Kidney epithelial cell (primary cell): ENCODE measurements around the gene LMAN1. TPM values are rescaled to one million over a fixed set of nuclear protein-coding genes. Genes with fewer than 3 reads are reported as not detected.

Experiments
- DNase-seq: peaks from one replicate; pipeline ENCODE4 v3.0.0-alpha.2; 2010; ENCODE audit warnings: low read depth
- H3K27me3 ChIP-seq: 2 replicates; pipeline ENCODE4 v1.6.0; 2011; ENCODE audit warnings: low read length; ENCODE audit not compliant: control insufficient read depth, insufficient read depth
- H3K36me3 ChIP-seq: 2 replicates; pipeline ENCODE4 v1.5.1; 2011; ENCODE audit warnings: low read length; ENCODE audit not compliant: control insufficient read depth, insufficient read depth
- H3K4me3 ChIP-seq: 2 replicates; pipeline ENCODE4 v1.5.1; 2011; ENCODE audit warnings: low read depth, mild to moderate bottlenecking, control low read depth, low read length
- total RNA-seq: library from RNA; depleted of rRNA; stranded (reverse); fragments of >200 nt; gene quantifications from 2 replicates; pipeline ENCODE4 v1.2.3, GENCODE V29; 2015
- TF ChIP-seq, protein P1 (sequence below): IDR thresholded peaks from 2 replicates; pipeline ENCODE4 v1.5.1; 2011; ENCODE audit warnings: mild to moderate bottlenecking, moderate library complexity, low read length, control low read depth, inconsistent platforms; ENCODE audit not compliant: insufficient read depth, poor library complexity, severe bottlenecking

Gene LMAN1
- total RNA-seq, 1 donor from 2014 or later = 118 TPM

DNA sequence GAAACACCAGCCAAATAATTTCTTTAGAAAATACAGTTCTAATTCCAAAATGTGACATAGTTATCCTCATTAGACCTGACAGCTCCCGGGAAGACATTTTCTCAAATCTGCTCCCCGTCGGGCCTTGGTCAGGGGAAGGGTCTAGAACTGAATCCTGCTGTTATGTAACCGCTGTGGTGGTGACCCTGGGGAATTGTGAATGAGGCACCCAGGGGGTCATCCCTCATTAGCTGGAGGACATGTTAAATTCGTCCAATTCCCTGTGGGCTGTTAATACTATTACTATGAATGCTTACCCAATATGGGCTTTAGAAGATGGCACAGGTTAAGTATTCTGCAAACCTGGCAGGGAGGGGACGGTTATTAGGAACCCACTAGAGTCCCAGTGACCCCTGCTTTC lies 52.4 kb downstream of the LMAN1 start:
- H3K4me3 ChIP-seq = no peak overlapping the region
- H3K27me3 ChIP-seq = peaks cover 5% of the 10 kb centered on the region
- TF ChIP-seq, protein P1, sequence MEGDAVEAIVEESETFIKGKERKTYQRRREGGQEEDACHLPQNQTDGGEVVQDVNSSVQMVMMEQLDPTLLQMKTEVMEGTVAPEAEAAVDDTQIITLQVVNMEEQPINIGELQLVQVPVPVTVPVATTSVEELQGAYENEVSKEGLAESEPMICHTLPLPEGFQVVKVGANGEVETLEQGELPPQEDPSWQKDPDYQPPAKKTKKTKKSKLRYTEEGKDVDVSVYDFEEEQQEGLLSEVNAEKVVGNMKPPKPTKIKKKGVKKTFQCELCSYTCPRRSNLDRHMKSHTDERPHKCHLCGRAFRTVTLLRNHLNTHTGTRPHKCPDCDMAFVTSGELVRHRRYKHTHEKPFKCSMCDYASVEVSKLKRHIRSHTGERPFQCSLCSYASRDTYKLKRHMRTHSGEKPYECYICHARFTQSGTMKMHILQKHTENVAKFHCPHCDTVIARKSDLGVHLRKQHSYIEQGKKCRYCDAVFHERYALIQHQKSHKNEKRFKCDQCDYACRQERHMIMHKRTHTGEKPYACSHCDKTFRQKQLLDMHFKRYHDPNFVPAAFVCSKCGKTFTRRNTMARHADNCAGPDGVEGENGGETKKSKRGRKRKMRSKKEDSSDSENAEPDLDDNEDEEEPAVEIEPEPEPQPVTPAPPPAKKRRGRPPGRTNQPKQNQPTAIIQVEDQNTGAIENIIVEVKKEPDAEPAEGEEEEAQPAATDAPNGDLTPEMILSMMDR = no peak
- H3K36me3 ChIP-seq = no peaks in the 10 kb centered on the region
- DNase-seq = no peak

DNA sequence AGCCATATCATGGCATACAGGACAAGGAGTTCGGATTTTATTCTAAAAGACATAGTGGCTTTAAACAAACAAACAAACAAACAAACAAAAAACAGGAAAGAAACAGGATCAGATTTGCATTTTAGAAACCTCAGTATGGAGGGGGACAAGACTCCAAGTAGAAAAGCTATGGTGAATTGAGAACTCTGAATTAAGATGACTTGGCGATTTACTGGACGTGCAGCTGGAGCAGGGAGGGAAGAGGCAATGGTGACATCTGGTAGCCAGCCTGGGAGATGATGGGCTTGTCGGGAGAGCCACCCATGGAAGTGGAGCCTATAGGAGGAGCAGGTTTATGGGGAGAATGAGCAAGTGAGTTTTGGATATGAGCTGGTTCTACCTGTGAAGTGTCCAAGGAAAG lies 53.8 kb downstream of the LMAN1 start:
- TF ChIP-seq, protein P1 = no peak
- peaks cover 5% of the 10 kb centered on the region for H3K27me3 ChIP-seq

DNA sequence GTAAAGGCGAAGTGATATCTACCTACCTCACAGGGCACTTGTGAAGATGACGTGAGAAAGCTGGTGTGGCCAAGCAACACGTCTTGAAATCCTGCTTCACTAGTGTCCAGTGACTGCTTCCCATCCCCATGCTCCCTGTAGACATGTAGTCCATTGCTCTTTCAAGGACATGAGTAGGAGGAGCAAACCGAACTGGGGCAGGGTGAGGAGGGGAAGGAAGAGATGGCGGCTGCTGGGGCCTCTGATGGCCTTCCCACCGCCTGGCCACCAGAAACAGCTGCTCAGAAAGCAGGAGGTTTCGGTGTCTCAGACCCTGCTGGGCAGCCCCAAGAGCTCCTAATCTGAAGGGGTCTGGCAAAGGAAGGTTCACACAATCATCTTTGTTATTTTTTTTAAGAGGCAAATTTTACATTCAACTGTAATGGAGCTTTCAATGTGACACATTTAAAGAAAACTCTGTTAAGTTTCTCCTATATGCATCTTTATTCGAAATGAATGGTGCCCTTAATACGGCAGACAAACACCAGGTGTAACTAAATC lies 55.3 kb downstream of the LMAN1 start:
- TF ChIP-seq, protein P1 = no peak
- no peak for DNase-seq
- Histone ChIP-seq H3K27me3 (peaks cover 5% of the 10 kb centered on the region), H3K36me3 (no peaks in the 10 kb centered on the region), H3K4me3 (no peak overlapping the region)

More for the DNA sequence above, 53.8 kb downstream of the LMAN1 start:
- H3K36me3 ChIP-seq = no peaks in the 10 kb centered on the region
- H3K4me3 ChIP-seq = no peak overlapping the region
- no peak for DNase-seq

DNA sequence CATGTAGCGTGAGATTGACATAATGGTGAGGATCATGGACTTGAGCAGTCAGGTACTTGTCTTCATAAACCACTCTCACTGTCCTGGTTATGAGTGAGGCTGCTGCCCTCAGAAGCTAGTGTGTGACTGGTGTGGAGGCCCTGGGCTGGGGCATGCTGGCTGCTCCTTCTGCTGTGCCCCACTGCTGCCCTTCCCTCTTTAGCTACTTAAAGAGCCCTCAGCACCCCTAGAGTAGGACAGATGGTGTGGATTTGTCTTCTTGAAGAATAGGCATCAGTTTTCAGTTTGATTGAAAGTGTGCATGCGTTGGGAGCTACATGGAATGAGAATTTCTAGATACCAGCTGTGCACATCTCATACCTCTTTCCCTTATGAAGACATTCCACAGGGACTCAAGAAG lies 56.1 kb downstream of the LMAN1 start:
- peaks cover 7% of the 10 kb centered on the region for H3K27me3 ChIP-seq
- no peak for DNase-seq
- no peak overlapping the region for H3K4me3 ChIP-seq
- H3K36me3 ChIP-seq = no peaks in the 10 kb centered on the region
- TF ChIP-seq, protein P1 = no peak

DNA sequence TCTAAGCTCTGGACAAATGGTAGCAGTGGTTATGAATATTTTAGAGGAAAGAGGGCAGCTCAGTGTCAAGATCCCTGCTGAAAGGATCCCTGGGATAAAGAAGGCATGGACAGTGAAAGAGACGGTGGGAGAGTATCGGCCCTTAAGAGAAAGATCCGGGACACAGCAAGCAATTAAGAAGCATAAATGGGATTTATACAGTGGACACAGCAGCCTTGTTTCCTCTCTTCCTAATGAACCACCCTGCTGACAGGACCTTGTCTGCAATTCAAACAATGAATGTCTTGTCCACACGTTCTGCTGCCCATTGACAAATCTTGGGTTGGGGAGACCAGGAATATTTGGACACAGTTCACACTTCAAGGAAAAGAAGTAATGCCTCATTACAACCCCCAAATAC lies 57.1 kb downstream of the LMAN1 start:
- Histone ChIP-seq H3K27me3 (peaks cover 5% of the 10 kb centered on the region), H3K4me3 (no peak overlapping the region), H3K36me3 (no peaks in the 10 kb centered on the region)
- TF ChIP-seq, protein P1 = no peak
- no peak for DNase-seq

DNA sequence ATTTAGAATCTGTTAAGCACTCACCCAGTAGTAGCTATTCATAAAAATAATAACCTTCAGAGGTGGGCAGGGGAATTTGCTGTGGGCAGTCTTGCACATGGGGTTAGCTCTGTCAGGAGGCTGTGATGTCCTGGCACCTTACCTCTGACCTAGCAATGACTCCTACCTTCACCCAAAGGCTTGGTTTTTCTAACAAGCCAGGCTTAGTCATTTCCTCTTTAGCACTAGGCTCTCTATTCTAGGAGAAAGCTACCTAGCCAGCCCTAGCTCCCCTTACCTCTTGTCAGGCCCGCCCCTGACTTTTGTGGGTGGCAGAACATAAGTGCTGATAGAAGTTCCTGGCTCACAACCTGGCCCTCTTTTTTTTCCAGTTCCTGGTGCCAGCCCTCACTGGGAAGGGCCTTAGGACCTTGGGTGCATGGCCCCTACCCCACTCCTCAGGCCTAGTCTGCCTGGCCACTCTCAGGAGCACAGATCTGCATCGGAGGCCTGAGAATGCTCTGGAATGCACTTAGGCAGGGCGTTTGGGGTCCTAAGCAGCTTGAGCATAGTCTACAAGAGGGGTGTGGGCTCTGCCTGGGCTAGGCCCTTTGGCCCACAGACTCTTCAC lies 58.3 kb downstream of the LMAN1 start:
- TF ChIP-seq, protein P1 = no peak
- H3K27me3 ChIP-seq = peaks cover 4% of the 10 kb centered on the region
- no peak overlapping the region for H3K4me3 ChIP-seq
- DNase-seq = no peak
- H3K36me3 ChIP-seq = no peaks in the 10 kb centered on the region
